Neural cell (in vitro differentiated cells): ENCODE data around the gene CGB7. TPM values are rescaled to one million over a fixed set of nuclear protein-coding genes. Genes with fewer than 3 reads are reported as not detected.

Experiments
- H2AFZ ChIP-seq: fragments of 200-600, 300-800 bp; sonication (generic), shearing (Covaris generic); 2 replicates; pipeline ENCODE4 v1.6.0; 2014; ENCODE audit warnings: low read depth, mild to moderate bottlenecking, antibody characterized with exemption, low read length, moderate library complexity
- H3F3A ChIP-seq: fragments of 200-600 bp; shearing (Covaris generic); 2 replicates; pipeline ENCODE4 v1.6.1; 2016; ENCODE audit warnings: mild to moderate bottlenecking, moderate library complexity, mixed read lengths, antibody characterized with exemption, low read length; ENCODE audit not compliant: insufficient read depth, poor library complexity, severe bottlenecking
- H3K27ac ChIP-seq: fragments of 200-600, 300-800 bp; sonication (generic), shearing (Covaris generic); 2 replicates; pipeline ENCODE4 v1.5.1; 2014; ENCODE audit warnings: mild to moderate bottlenecking, low read length, moderate library complexity
- H3K27me3 ChIP-seq: fragments of 300-800, 200-600 bp; sonication (generic), shearing (Covaris generic); 2 replicates; pipeline ENCODE4 v1.6.0; 2014; ENCODE audit warnings: mild to moderate bottlenecking, low read depth, low read length, moderate library complexity; ENCODE audit not compliant: insufficient read depth
- H3K36me3 ChIP-seq: fragments of 300-800, 200-600 bp; sonication (generic), shearing (Covaris generic); 2 replicates; pipeline ENCODE4 v1.5.1; 2014; ENCODE audit warnings: mild to moderate bottlenecking, antibody characterized with exemption, low read length, moderate library complexity; ENCODE audit not compliant: insufficient read depth
- H3K4me2 ChIP-seq: fragments of 300-800, 200-600 bp; sonication (generic), shearing (Covaris generic); 2 replicates; pipeline ENCODE4 v1.6.0; 2014; ENCODE audit warnings: mild to moderate bottlenecking, low read length
- H3K4me3 ChIP-seq: fragments of 300-800, 200-600 bp; sonication (generic), shearing (Covaris generic); 2 replicates; pipeline ENCODE4 v1.5.1; 2014; ENCODE audit warnings: mild to moderate bottlenecking, low read length, moderate library complexity
- H3K79me2 ChIP-seq: fragments of 200-600 bp; shearing (Covaris generic); replicated peaks from 2 replicates; pipeline ENCODE4 v1.6.0; 2014; ENCODE audit warnings: mild to moderate bottlenecking, low read length, moderate library complexity; ENCODE audit not compliant: insufficient read depth
- H3K9ac ChIP-seq: fragments of 300-800, 200-600 bp; sonication (generic), shearing (Covaris generic); 2 replicates; pipeline ENCODE4 v1.6.1; 2016; ENCODE audit warnings: mild to moderate bottlenecking, low read length, mixed read lengths
- H3K9me2 ChIP-seq: fragments of 200-600 bp; shearing (Covaris generic); 2 replicates; pipeline ENCODE4 v1.6.1; 2016; ENCODE audit warnings: mild to moderate bottlenecking, low read length, mixed read lengths; ENCODE audit not compliant: insufficient read depth
- H3K9me3 ChIP-seq: fragments of 200-600, 300-800 bp; sonication (generic), shearing (Covaris generic); 2 replicates; pipeline ENCODE4 v1.6.1; 2016; ENCODE audit warnings: mild to moderate bottlenecking, mixed run types, low read length, moderate library complexity, mixed read lengths
- H4K20me1 ChIP-seq: fragments of 200-600 bp; shearing (Covaris generic); 2 replicates; pipeline ENCODE4 v1.6.1; 2016; ENCODE audit warnings: mild to moderate bottlenecking, mixed run types; ENCODE audit not compliant: insufficient read depth
- EP300 ChIP-seq: fragments of 450-650 bp; conservative IDR thresholded peaks from 2 replicates; pipeline ENCODE4 v1.6.1; 2014; ENCODE audit warnings: antibody characterized with exemption, mild to moderate bottlenecking, moderate library complexity; ENCODE audit not compliant: poor library complexity, severe bottlenecking
- EZH2 ChIP-seq: fragments of 200-600, 300-800 bp; shearing (Covaris generic), sonication (generic); IDR thresholded peaks from 2 replicates; pipeline ENCODE4 v1.6.1; 2014; ENCODE audit warnings: antibody characterized with exemption, low read length, borderline replicate concordance, mild to moderate bottlenecking; ENCODE audit not compliant: insufficient read depth, poor library complexity, severe bottlenecking
- MXI1 ChIP-seq: fragments of 450-650 bp; conservative IDR thresholded peaks from 2 replicates; pipeline ENCODE4 v1.6.1; 2014; ENCODE audit warnings: antibody characterized with exemption, mild to moderate bottlenecking; ENCODE audit not compliant: poor library complexity, severe bottlenecking
- POLR2AphosphoS5 ChIP-seq: IDR thresholded peaks from 2 replicates; pipeline ENCODE4 v1.6.1; 2012
- RAD21 ChIP-seq: fragments of 450-650 bp; conservative IDR thresholded peaks from 2 replicates; pipeline ENCODE4 v1.6.1; 2014; ENCODE audit warnings: antibody characterized with exemption, mild to moderate bottlenecking, moderate library complexity
- TAF1 ChIP-seq: IDR thresholded peaks from 2 replicates; pipeline ENCODE4 v1.6.1; 2012; ENCODE audit warnings: low read depth
- polyA plus RNA-seq: library from polyadenylated mRNA; depleted of rRNA; stranded (reverse); fragments of >200 nt; gene quantifications from 2 replicates; pipeline ENCODE4 v1.2.3, GENCODE V29; 2014
- TF ChIP-seq, protein P1 (sequence below): fragments of 450-650 bp; IDR thresholded peaks from 2 replicates; pipeline ENCODE4 v1.5.1; 2014; ENCODE audit warnings: antibody characterized with exemption, mild to moderate bottlenecking, moderate library complexity; ENCODE audit not compliant: poor library complexity, severe bottlenecking
- TF ChIP-seq, protein P2 (sequence below): IDR thresholded peaks from 2 replicates; pipeline ENCODE4 v1.6.1; 2012; ENCODE audit warnings: borderline replicate concordance

The CGB7 gene
- polyA plus RNA-seq, 1 donor from 2014 or later: not detected

DNA sequence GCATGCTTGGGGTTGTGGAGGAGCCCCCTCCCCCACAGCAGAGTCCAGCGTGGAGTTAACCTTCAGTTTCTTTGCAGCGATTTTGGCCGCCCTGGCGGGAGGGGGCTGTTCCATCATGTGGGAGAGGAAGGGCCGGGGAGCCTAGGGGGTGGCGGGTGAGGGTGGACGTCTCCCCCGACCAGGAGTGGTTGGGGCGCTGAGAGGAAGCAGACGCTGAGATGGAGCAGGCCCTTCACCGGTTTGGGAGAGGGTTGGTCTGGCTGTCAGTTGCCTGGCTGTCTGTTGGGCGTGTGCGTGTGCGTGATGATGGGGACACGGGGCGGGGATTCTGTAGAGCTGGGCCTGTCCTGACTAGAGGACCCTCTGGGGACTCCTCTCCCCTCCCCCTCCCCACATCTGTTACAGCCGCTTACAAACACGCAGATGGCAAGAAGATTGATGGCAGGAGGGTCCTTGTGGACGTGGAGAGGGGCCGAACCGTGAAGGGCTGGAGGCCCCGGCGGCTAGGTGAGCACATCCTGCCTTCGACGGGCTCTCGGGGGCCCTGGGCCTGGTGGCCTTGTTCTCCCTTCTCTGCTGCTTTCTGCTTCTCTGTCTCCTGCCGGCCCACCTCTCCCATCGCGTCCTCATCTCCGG, 46.8 kb upstream of the CGB7 start:
- Histone ChIP-seq H3K9me2 (no peaks in the 10 kb centered on the region), H3K9ac (no peak overlapping the region), H3K27me3 (no peaks in the 10 kb centered on the region), H3K4me3 (no peak overlapping the region), H2AFZ (no peak overlapping the region), H3F3A (no peaks in the 10 kb centered on the region), H3K27ac (no peak overlapping the region), H3K4me2 (no peak overlapping the region), H3K9me3 (no peaks in the 10 kb centered on the region), H4K20me1 (peaks cover 3% of the 10 kb centered on the region), H3K36me3 (no peaks in the 10 kb centered on the region), H3K79me2 (no peaks in the 10 kb centered on the region)
- TF ChIP-seq POLR2AphosphoS5 (no peak), RAD21 (no peak), EZH2 (no peak), TAF1 (no peak)

DNA sequence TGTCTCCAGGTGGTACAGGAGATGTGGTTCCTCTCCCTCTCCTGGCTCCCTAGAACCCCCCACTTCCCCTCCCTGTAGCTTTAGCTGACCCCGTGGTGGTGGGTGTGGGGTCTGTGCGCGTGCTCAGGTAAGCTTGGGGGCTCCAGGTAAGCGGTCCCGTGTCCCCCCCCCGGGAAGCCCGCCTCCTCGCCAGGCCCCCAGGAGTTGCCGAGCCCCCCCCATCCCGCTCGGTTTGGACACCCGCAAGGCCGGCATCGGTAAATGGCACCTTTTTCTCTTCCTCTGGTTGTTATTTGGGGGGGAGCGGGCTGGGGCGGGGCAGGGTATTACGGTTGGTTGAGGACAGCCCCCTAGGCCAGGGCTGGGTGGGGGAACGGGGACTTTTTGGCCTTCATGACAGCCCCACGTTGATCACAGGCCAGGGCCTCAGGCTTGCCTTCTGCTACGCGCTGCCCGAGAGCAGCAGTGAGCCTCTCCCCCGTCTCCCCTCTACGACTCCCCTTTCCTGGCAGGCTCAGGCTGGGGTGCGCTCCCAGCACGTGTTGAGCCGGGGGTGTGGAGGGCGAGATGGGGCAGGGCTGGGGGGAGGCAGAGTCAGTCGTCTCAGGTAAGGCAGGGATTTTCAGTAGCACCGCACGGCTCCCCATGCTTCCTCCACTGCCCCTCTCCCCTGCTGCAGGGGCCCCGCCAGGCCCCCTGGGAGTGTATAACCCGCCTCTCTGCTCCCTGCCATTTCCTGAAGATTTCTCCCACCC, 46.0 kb upstream of the CGB7 start:
- no peaks in the 10 kb centered on the region for H3K27me3 ChIP-seq
- H3K4me2 ChIP-seq: no peak overlapping the region
- peaks cover 3% of the 10 kb centered on the region for H4K20me1 ChIP-seq
- TF ChIP-seq RAD21 (no peak), TAF1 (no peak), POLR2AphosphoS5 (no peak), MXI1 (no peak), EP300 (no peak), EZH2 (no peak)
- TF ChIP-seq, protein P1, sequence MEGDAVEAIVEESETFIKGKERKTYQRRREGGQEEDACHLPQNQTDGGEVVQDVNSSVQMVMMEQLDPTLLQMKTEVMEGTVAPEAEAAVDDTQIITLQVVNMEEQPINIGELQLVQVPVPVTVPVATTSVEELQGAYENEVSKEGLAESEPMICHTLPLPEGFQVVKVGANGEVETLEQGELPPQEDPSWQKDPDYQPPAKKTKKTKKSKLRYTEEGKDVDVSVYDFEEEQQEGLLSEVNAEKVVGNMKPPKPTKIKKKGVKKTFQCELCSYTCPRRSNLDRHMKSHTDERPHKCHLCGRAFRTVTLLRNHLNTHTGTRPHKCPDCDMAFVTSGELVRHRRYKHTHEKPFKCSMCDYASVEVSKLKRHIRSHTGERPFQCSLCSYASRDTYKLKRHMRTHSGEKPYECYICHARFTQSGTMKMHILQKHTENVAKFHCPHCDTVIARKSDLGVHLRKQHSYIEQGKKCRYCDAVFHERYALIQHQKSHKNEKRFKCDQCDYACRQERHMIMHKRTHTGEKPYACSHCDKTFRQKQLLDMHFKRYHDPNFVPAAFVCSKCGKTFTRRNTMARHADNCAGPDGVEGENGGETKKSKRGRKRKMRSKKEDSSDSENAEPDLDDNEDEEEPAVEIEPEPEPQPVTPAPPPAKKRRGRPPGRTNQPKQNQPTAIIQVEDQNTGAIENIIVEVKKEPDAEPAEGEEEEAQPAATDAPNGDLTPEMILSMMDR: no peak
- TF ChIP-seq, protein P2, sequence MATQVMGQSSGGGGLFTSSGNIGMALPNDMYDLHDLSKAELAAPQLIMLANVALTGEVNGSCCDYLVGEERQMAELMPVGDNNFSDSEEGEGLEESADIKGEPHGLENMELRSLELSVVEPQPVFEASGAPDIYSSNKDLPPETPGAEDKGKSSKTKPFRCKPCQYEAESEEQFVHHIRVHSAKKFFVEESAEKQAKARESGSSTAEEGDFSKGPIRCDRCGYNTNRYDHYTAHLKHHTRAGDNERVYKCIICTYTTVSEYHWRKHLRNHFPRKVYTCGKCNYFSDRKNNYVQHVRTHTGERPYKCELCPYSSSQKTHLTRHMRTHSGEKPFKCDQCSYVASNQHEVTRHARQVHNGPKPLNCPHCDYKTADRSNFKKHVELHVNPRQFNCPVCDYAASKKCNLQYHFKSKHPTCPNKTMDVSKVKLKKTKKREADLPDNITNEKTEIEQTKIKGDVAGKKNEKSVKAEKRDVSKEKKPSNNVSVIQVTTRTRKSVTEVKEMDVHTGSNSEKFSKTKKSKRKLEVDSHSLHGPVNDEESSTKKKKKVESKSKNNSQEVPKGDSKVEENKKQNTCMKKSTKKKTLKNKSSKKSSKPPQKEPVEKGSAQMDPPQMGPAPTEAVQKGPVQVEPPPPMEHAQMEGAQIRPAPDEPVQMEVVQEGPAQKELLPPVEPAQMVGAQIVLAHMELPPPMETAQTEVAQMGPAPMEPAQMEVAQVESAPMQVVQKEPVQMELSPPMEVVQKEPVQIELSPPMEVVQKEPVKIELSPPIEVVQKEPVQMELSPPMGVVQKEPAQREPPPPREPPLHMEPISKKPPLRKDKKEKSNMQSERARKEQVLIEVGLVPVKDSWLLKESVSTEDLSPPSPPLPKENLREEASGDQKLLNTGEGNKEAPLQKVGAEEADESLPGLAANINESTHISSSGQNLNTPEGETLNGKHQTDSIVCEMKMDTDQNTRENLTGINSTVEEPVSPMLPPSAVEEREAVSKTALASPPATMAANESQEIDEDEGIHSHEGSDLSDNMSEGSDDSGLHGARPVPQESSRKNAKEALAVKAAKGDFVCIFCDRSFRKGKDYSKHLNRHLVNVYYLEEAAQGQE: no peak
- H3K9ac ChIP-seq: no peak overlapping the region
- no peaks in the 10 kb centered on the region for H3F3A ChIP-seq
- H3K9me2 ChIP-seq: no peaks in the 10 kb centered on the region
- no peak overlapping the region for H3K4me3 ChIP-seq
- no peaks in the 10 kb centered on the region for H3K9me3 ChIP-seq
- no peaks in the 10 kb centered on the region for H3K36me3 ChIP-seq
- H2AFZ ChIP-seq: no peak overlapping the region
- H3K27ac ChIP-seq: no peak overlapping the region
- no peaks in the 10 kb centered on the region for H3K79me2 ChIP-seq
